LHCN-M2 (cell line): ENCODE data around the gene LYSMD1. TPM values are rescaled to one million over a fixed set of nuclear protein-coding genes. Genes with fewer than 3 reads are reported as not detected.

Source experiments
- DNase-seq: peaks from one replicate; pipeline ENCODE4 v3.0.0-alpha.2; 2012; ENCODE audit warnings: low read depth
- total RNA-seq: library from RNA; depleted of rRNA; stranded (reverse); fragments of >200 nt; gene quantifications from 2 replicates; pipeline ENCODE4 v1.2.3, GENCODE V29; 2014

The LYSMD1 gene
- total RNA-seq, 1 experiment from 2014 or later = 10.2 TPM

DNA sequence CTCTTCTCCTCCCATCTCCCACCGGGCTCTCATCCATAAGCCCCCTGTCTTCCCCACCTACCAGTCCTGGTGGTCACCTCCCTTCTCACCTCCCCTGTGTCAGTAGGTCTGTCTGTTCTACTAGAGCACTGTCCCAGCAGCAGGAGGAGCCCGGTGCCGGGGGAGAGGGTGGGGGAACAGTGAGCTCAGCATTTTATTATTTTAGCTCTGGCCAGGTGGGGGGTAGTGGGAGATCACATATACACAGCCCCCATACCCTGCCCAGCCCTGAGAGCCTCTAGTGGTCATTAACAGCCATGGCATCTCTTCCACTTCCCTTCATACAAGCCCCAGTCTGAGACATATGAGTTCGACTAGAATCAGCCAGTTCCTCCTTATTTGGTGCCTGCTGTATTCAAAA lies 10.2 kb upstream of the LYSMD1 start, which contains the start of gene TMOD4:
Gene TMOD4 (minus strand): TSS at position 119 of the 400 bp plus-strand sequence. CDS start 1,106 bp downstream, outside the sequence.
- DNase-seq = no peak

DNA sequence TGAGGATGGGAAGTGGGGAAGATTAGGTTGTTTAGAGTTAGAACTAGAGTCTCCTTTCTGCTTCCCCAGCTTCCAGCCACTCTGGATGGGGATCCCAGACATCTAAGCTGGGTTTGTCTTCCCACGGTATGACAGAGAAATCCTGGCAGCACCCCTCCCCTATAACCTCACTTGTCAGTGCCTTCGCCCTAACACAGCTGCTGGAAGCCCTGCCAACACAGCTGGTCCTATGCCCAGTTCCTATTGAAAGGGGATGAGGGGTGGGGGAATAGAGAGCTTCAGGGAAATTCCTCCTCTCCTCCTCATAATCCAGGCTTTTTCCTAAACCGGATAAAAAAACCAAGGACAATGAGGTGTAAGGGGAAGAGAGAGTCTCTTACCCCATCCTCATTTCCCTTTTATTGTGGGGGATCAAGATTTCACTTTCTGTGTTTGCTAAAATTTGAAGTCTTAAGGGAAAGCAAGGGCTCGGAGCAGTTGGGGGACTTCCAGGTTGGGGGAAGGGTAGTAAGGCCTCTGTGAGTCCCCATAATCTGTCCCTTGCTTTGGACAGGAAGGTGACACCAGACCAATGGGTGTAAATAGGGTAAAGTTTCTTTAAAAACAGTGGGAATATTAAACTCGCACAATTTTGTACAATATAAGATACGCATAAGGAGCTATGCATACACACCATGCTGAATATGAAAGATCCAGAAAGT lies 9.5 kb upstream of the LYSMD1 start:
- no peak for DNase-seq

GRCh38 chr1:151171190-151171589 lies 5.5 kb upstream of the LYSMD1 start:
- DNase-seq = no peak

- no peak for DNase-seq
These were observed 1.4 kb upstream of the LYSMD1 start for GRCh38 chr1:151167116-151167515.

- DNase-seq = peak; percentile 76
These were observed 829 bp upstream of the LYSMD1 start for GRCh38 chr1:151166505-151166956.

GRCh38 chr1:151165281-151165737 lies 393 bp downstream of the LYSMD1 start:
- peak; percentile 60 for DNase-seq

DNA sequence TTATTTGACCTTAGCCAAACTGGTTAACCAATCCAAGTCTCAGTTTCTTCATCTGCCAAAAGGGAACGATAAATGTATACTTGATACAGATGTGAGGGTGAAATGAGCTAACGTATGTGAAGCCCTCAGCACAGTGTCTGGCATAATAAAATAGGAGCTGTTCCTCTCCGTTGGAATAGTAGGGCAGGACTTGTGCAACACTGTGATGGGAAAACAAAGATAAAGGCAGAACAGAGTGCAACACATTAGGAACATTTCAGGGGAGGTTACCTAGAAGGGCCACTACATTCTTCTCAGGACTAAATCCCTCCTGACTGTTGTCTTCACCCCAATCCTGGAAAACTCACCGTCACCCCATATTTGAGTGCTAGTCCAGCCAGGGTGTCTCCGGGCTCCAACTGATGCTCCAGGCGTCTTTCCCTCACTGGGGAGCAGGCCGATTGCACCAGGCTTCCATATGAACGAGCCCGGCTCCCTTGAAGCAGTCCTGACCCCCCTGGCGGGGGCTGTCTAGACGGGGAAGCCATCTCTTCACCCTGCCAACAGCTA lies 896 bp downstream of the LYSMD1 start:
- DNase-seq = no peak

GRCh38 chr1:151159373-151159772 lies 6.3 kb downstream of the LYSMD1 start:
- no peak for DNase-seq

GRCh38 chr1:151158751-151159251 lies 6.9 kb downstream of the LYSMD1 start:
- DNase-seq = no peak

- DNase-seq = no peak
These were observed 7.4 kb downstream of the LYSMD1 start for GRCh38 chr1:151158326-151158725.

- DNase-seq = no peak
These were observed 8.6 kb downstream of the LYSMD1 start for GRCh38 chr1:151157067-151157531.

- no peak for DNase-seq
These were observed 9.2 kb downstream of the LYSMD1 start, which contains the start of gene TNFAIP8L2 for GRCh38 chr1:151156515-151156819. TSS of gene TNFAIP8L2 (plus strand) at chr1:151156649. CDS start at chr1:151158698, 2,049 bp downstream.

GRCh38 chr1:151147665-151148064 lies 18.0 kb downstream of the LYSMD1 start:
- DNase-seq = no peak

GRCh38 chr1:151147132-151147503 lies 18.6 kb downstream of the LYSMD1 start:
- peak; percentile 57 for DNase-seq

DNA sequence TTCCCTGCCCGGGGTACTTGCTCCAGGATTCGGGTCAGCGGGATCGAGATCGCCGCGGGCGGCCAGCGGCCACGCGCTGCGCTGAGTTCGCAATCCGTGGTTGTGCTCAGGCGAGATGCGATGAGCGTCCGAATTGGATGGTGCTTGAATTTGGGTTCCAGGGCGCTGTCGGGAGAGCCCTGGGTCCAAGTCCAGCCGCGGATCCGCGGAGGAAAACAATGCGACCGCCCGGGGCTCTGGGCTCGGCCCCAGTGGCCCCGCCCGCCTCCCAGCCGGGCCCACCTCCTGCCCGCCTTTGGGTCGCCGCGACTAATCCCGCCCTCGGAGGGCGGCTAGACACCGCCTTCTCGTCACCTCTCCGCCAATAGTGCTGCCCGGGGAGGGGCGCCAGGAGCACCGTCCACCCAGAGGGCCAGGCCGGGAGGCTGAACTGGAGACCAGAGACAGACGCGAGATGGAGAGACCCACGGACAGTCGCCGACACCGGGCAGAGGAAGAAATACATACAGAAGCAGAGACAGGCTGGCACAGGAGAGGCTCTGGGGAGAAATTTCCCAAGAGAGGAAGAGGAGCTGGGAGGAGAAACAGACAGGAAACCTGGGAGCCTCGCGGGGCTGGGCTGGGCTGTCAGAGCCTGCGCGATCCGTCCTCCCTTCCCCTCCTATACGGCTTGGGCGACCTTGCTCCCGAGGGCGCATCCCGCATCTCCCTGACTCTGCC lies 19.1 kb downstream of the LYSMD1 start, which contains the start of gene SEMA6C:
Gene SEMA6C (minus strand): TSS at position 220 of the 720 bp plus-strand sequence. CDS start 4,010 bp downstream, outside the sequence.
- peak; percentile 89 for DNase-seq

- no peak for DNase-seq
These were observed 19.7 kb downstream of the LYSMD1 start for GRCh38 chr1:151146072-151146411.

DNA sequence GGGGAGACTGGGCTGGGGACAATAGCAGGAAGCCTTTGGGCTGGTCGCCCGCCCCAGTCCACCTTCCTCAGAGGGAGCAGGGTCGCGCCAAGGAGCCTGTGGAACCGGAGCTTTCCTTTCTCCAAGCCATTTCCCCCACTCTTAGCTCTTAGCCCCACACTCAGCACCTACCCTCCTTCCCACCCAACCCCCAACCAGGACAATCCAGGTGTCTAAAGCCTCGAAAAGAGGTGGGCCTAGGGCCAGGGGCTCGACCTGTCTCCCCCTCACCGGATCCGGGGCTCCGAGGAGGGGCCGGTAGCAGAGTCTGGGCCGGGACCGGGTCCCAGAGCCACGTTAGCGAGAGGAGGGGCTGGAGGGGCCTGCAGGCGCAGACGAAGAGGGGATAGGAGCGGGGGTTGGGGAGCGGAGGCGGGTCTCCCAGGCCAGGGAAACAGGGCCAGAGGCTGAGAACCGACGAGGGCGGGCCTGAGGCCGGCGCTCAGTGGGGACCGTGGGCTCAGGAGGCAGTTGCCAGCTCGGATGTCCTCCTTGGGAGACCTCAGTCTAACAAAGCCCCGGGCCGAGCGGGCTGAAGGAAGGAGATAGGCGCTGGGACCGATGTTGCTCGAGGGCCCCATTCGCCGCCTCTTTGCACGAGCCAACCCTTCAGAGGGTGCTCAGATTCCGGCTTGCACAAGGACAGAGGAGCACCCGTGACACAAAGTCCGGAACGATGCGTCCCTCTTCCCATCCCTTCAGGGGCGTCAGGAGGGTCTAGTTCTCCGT lies 20.2 kb downstream of the LYSMD1 start:
- peak; percentile 12 for DNase-seq

GRCh38 chr1:151144474-151145303 lies 21.0 kb downstream of the LYSMD1 start:
- DNase-seq = peak; percentile 10

DNA sequence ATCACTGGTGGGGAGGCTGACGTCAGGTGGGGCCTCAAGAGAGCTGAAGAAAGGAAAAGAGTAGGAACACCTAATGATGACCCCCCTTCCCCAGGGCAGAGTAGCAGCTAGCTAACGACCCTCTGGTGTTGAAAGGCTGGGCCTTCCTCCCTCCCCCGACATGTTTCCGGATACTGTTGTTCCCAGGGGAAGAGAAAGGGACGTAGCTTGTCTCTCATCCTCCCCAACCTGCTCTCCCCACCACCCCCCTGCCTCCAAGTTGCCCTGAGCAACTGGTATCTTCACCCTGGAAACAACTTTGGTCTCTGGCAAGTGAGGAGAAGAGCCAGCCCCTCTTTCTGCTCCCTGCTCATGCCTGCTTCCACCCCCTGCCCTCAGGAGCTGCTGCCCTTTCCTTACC lies 21.7 kb downstream of the LYSMD1 start:
- no peak for DNase-seq

- peak; percentile 22 for DNase-seq
These were observed 22.7 kb downstream of the LYSMD1 start for GRCh38 chr1:151143057-151143435.
